ENCODE data around the gene CTIF. TPM values are rescaled to one million over a fixed set of nuclear protein-coding genes. Genes with fewer than 3 reads are reported as not detected.

The CTIF gene
- total RNA-seq, 1 donor from 2014 or later: 72.4 TPM

GRCh38 chr18:48530399-48531081, 8.3 kb upstream of the CTIF start:
- Histone ChIP-seq H3K27me3 (no peaks in the 10 kb centered on the region), H3K4me3 (no peak overlapping the region), H3K9me3 (no peaks in the 10 kb centered on the region), H3K27ac (no peak overlapping the region), H3K36me3 (no peaks in the 10 kb centered on the region), H3K4me1 (no peaks in the 10 kb centered on the region)
- DNase-seq: no peak
- TF ChIP-seq, protein P1, sequence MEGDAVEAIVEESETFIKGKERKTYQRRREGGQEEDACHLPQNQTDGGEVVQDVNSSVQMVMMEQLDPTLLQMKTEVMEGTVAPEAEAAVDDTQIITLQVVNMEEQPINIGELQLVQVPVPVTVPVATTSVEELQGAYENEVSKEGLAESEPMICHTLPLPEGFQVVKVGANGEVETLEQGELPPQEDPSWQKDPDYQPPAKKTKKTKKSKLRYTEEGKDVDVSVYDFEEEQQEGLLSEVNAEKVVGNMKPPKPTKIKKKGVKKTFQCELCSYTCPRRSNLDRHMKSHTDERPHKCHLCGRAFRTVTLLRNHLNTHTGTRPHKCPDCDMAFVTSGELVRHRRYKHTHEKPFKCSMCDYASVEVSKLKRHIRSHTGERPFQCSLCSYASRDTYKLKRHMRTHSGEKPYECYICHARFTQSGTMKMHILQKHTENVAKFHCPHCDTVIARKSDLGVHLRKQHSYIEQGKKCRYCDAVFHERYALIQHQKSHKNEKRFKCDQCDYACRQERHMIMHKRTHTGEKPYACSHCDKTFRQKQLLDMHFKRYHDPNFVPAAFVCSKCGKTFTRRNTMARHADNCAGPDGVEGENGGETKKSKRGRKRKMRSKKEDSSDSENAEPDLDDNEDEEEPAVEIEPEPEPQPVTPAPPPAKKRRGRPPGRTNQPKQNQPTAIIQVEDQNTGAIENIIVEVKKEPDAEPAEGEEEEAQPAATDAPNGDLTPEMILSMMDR (IDR thresholded peaks at IDR 0.05): no peak
- intact Hi-C loops (cut with DNase I): no loop called here
- no peak for ATAC-seq

GRCh38 chr18:48531082-48531403, 7.8 kb upstream of the CTIF start:
- H3K27me3 ChIP-seq: no peaks in the 10 kb centered on the region
- TF ChIP-seq, protein P1 (IDR thresholded peaks at IDR 0.05): no peak
- no peaks in the 10 kb centered on the region for H3K4me1 ChIP-seq
- H3K4me3 ChIP-seq: no peak overlapping the region
- H3K9me3 ChIP-seq: no peaks in the 10 kb centered on the region
- intact Hi-C loops (cut with DNase I): no loop called here
- ATAC-seq: no peak
- no peak for DNase-seq
- H3K36me3 ChIP-seq: no peaks in the 10 kb centered on the region
- H3K27ac ChIP-seq: no peak overlapping the region

- DNase-seq (no peak), ATAC-seq (no peak)
- Histone ChIP-seq H3K27me3 (no peaks in the 10 kb centered on the region), H3K27ac (no peak overlapping the region), H3K9me3 (no peaks in the 10 kb centered on the region), H3K36me3 (no peaks in the 10 kb centered on the region), H3K4me3 (no peak overlapping the region), H3K4me1 (no peaks in the 10 kb centered on the region)
- TF ChIP-seq, protein P1 (IDR thresholded peaks at IDR 0.05): no peak
- intact Hi-C loops (cut with DNase I): no loop called here
Measured at GRCh38 chr18:48531908-48532307, 6.9 kb upstream of the CTIF start.

- intact Hi-C loops (cut with DNase I): no loop called here
Measured at GRCh38 chr18:48533340-48534070, 5.3 kb upstream of the CTIF start.

GRCh38 chr18:48534364-48534763, 4.5 kb upstream of the CTIF start:
- H3K27me3 ChIP-seq: no peaks in the 10 kb centered on the region
- ATAC-seq: no peak
- no peak overlapping the region for H3K27ac ChIP-seq
- no peaks in the 10 kb centered on the region for H3K9me3 ChIP-seq
- intact Hi-C loops (cut with DNase I): no loop called here
- no peaks in the 10 kb centered on the region for H3K36me3 ChIP-seq
- no peak overlapping the region for H3K4me3 ChIP-seq
- no peak for DNase-seq
- TF ChIP-seq, protein P1 (IDR thresholded peaks at IDR 0.05): no peak
- H3K4me1 ChIP-seq: no peaks in the 10 kb centered on the region

More at GRCh38 chr18:48533340-48534070, 5.3 kb upstream of the CTIF start:
- Histone ChIP-seq H3K4me1 (no peaks in the 10 kb centered on the region), H3K9me3 (no peaks in the 10 kb centered on the region), H3K4me3 (no peak overlapping the region), H3K27me3 (no peaks in the 10 kb centered on the region), H3K36me3 (no peaks in the 10 kb centered on the region), H3K27ac (no peak overlapping the region)
- DNase-seq (no peak), ATAC-seq (no peak)
- TF ChIP-seq, protein P1 (IDR thresholded peaks at IDR 0.05): no peak

All from upper lobe of right lung (tissue), 1 donor.